Activated T-helper 17 cell treated with anti-CD3 and anti-CD28 coated beads, Interleukin-2, amount 50 U/mL, for 72 hours (primary cell): Measurements from ENCODE around the gene GRIA4. TPM values are rescaled to one million over a fixed set of nuclear protein-coding genes. Genes with fewer than 3 reads are reported as not detected.
A peak's percentile ranks its signal among the peaks of the same experiment; 100 is the strongest.

Experiments used
- ATAC-seq: fragments of 150-1000 bp; cut with Tn5 transposase; replicated peaks from 2 replicates; pipeline ENCODE4 v1.10.0; 2021; ENCODE audit warnings: mild to moderate bottlenecking, moderate library complexity
- H3K27ac Mint-ChIP-seq: one replicate; pipeline ENCODE4 v1.8.0; 2022; ENCODE audit warnings: mixed read lengths
- H3K27me3 Mint-ChIP-seq: one replicate; pipeline ENCODE4 v1.8.0; 2022; ENCODE audit warnings: mixed read lengths
- H3K36me3 Mint-ChIP-seq: one replicate; pipeline ENCODE4 v1.8.0; 2022; ENCODE audit warnings: low read depth, mild to moderate bottlenecking, mixed read lengths
- H3K4me1 Mint-ChIP-seq: one replicate; pipeline ENCODE4 v1.8.0; 2022; ENCODE audit warnings: mixed read lengths
- H3K4me3 Mint-ChIP-seq: one replicate; pipeline ENCODE4 v1.8.0; 2022; ENCODE audit warnings: mild to moderate bottlenecking, mixed read lengths
- H3K9me3 Mint-ChIP-seq: one replicate; pipeline ENCODE4 v1.8.0; 2022; ENCODE audit warnings: mixed read lengths
- total RNA-seq, 2 donors: library from RNA; stranded (reverse); gene quantifications; one replicate each; pipeline ENCODE4 v1.2.3, GENCODE V29; 2022

GRIA4 gene
- not detected for total RNA-seq

DNA sequence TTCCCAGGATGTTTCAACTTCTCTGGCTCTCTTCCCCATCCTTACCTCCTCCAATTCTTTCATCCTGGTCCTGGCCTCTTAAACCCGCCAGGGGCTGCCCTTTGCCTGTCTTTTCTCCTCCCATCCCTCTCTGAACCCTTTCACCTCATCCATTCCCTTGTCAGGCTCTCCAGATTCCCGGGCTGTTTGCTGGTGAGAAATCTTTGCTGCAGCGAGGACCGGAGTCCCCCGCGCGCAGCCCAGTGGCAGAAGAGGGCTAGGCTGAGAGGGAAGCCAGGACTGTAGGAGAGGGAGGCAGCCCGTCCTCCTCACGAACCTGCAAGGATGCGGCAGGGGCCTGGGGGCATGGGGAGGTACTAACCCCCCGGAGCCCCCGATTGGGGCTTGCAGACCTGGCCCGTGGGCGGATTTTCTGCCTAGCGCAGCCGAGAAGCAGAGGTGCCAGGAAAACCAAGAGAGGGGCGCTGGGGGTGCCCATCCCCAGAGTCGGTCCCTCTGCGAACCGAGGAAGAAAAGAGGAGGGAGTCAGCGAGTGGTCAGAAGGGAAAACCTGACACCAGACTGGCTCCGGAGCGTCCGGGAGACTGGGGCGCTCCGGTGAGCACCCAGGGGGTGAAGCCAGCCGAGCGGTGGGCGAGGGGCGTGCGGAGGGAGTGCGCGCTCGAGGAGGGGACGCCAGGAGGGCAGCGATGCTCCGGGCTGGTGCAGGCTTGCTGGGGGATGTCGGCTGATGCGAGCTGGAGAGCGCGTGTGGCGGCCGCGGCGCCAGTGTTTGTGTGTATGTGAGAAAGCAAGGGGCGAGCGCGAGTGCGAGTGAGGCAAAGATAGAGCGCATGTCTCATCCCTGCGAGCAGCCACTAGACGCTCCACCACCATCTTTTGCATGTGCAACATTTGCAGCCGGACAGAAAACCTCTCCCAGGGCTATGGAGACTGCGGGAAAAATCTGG lies at the start of gene GRIA4:
GRIA4 (plus strand) TSS at position 242 of the 950 bp plus-strand sequence. CDS start 925 bp downstream, outside the sequence.
- ATAC-seq: peak; percentile 56
- Mint-ChIP-seq H3K36me3 (no peaks in the 10 kb centered on the region), H3K9me3 (no peaks in the 10 kb centered on the region), H3K4me1 (no peaks in the 10 kb centered on the region), H3K27ac (no peak within 1 kb of the TSS), H3K4me3 (peak within 1 kb of the TSS; percentile 62), H3K27me3 (peaks cover 33% of the 10 kb centered on the region)

GRCh38 chr11:105573091-105573490 lies 36.8 kb upstream of the GRIA4 start:
- Mint-ChIP-seq H3K4me1 (no peaks in the 10 kb centered on the region), H3K4me3 (no peak overlapping the region), H3K27ac (no peak overlapping the region), H3K36me3 (no peaks in the 10 kb centered on the region), H3K9me3 (no peaks in the 10 kb centered on the region), H3K27me3 (no peaks in the 10 kb centered on the region)
- ATAC-seq: no peak

- Mint-ChIP-seq H3K27ac (no peak overlapping the region), H3K27me3 (no peaks in the 10 kb centered on the region), H3K4me1 (no peaks in the 10 kb centered on the region), H3K9me3 (no peaks in the 10 kb centered on the region), H3K4me3 (no peak overlapping the region), H3K36me3 (no peaks in the 10 kb centered on the region)
- ATAC-seq: no peak
Measured at GRCh38 chr11:105574974-105575373, 34.9 kb upstream of the GRIA4 start.

- no peaks in the 10 kb centered on the region for H3K9me3 Mint-ChIP-seq
- no peaks in the 10 kb centered on the region for H3K27me3 Mint-ChIP-seq
- no peak for ATAC-seq
- H3K27ac Mint-ChIP-seq: no peak overlapping the region
- H3K4me3 Mint-ChIP-seq: no peak overlapping the region
- H3K36me3 Mint-ChIP-seq: no peaks in the 10 kb centered on the region
- H3K4me1 Mint-ChIP-seq: no peaks in the 10 kb centered on the region
Measured at GRCh38 chr11:105577641-105578040, 32.2 kb upstream of the GRIA4 start.

GRCh38 chr11:105579111-105579510 lies 30.8 kb upstream of the GRIA4 start:
- Mint-ChIP-seq H3K9me3 (no peaks in the 10 kb centered on the region), H3K27me3 (no peaks in the 10 kb centered on the region), H3K36me3 (no peaks in the 10 kb centered on the region), H3K4me1 (no peaks in the 10 kb centered on the region), H3K27ac (no peak overlapping the region), H3K4me3 (no peak overlapping the region)
- ATAC-seq: no peak

- no peaks in the 10 kb centered on the region for H3K9me3 Mint-ChIP-seq
- H3K4me3 Mint-ChIP-seq: no peak overlapping the region
- no peaks in the 10 kb centered on the region for H3K36me3 Mint-ChIP-seq
- no peaks in the 10 kb centered on the region for H3K4me1 Mint-ChIP-seq
- H3K27me3 Mint-ChIP-seq: no peaks in the 10 kb centered on the region
- ATAC-seq: no peak
- no peak overlapping the region for H3K27ac Mint-ChIP-seq
Measured at GRCh38 chr11:105582497-105582896, 27.4 kb upstream of the GRIA4 start.

DNA sequence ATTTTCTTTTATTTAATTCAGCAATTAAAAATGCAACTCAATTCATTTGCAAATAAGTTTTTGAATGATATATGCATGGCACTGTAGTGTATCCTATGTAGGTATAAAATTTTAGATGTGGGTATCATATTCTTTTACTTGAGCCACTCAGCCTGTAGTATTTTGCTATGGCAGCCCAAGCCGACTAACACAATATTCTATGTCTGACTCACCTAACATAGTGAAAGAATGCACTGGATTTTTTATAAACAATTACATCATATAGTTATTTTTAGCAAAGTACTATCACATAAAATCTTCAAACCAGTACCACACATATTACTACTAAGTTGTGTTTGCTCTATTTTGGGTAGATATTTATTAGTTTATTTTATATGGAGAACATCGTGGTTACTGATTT lies 21.9 kb upstream of the GRIA4 start:
- H3K4me3 Mint-ChIP-seq: no peak overlapping the region
- no peak for ATAC-seq
- no peaks in the 10 kb centered on the region for H3K36me3 Mint-ChIP-seq
- H3K4me1 Mint-ChIP-seq: no peaks in the 10 kb centered on the region
- no peak overlapping the region for H3K27ac Mint-ChIP-seq
- no peaks in the 10 kb centered on the region for H3K9me3 Mint-ChIP-seq
- no peaks in the 10 kb centered on the region for H3K27me3 Mint-ChIP-seq

- Mint-ChIP-seq H3K9me3 (no peaks in the 10 kb centered on the region), H3K4me1 (no peaks in the 10 kb centered on the region), H3K27me3 (no peaks in the 10 kb centered on the region), H3K36me3 (no peaks in the 10 kb centered on the region), H3K27ac (no peak overlapping the region), H3K4me3 (no peak overlapping the region)
- ATAC-seq: no peak
Measured at GRCh38 chr11:105589346-105589745, 20.5 kb upstream of the GRIA4 start.

GRCh38 chr11:105592035-105592434 lies 17.8 kb upstream of the GRIA4 start:
- Mint-ChIP-seq H3K36me3 (no peaks in the 10 kb centered on the region), H3K27me3 (no peaks in the 10 kb centered on the region), H3K27ac (no peak overlapping the region), H3K9me3 (no peaks in the 10 kb centered on the region), H3K4me3 (no peak overlapping the region), H3K4me1 (no peaks in the 10 kb centered on the region)
- ATAC-seq: no peak

DNA sequence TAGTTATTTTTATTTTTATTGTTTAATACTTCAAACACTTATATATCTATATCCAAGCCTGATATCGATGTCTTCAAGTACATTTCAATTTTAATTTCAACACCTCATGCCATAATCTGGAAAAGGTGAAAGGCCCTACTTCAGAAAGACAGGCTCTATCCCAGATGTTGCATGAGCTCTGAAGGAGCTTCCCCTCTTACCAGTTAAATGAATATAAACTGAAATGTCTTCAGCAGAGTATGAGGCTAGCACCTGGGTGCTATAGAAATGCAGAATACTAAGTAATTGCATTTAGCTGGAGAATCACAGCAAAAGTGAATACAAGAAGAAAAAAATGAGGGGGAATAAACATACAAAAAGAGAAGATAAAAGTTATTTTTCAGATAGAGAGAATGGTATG lies 11.5 kb upstream of the GRIA4 start:
- H3K36me3 Mint-ChIP-seq: no peaks in the 10 kb centered on the region
- no peaks in the 10 kb centered on the region for H3K4me1 Mint-ChIP-seq
- no peak for ATAC-seq
- peaks cover 7% of the 10 kb centered on the region for H3K27me3 Mint-ChIP-seq
- no peaks in the 10 kb centered on the region for H3K9me3 Mint-ChIP-seq
- no peak overlapping the region for H3K4me3 Mint-ChIP-seq
- no peak overlapping the region for H3K27ac Mint-ChIP-seq

GRCh38 chr11:105603156-105603555 lies 6.7 kb upstream of the GRIA4 start:
- Mint-ChIP-seq H3K27ac (no peak overlapping the region), H3K36me3 (no peaks in the 10 kb centered on the region), H3K4me3 (no peak overlapping the region), H3K4me1 (no peaks in the 10 kb centered on the region), H3K27me3 (peaks cover 22% of the 10 kb centered on the region), H3K9me3 (no peaks in the 10 kb centered on the region)
- no peak for ATAC-seq

DNA sequence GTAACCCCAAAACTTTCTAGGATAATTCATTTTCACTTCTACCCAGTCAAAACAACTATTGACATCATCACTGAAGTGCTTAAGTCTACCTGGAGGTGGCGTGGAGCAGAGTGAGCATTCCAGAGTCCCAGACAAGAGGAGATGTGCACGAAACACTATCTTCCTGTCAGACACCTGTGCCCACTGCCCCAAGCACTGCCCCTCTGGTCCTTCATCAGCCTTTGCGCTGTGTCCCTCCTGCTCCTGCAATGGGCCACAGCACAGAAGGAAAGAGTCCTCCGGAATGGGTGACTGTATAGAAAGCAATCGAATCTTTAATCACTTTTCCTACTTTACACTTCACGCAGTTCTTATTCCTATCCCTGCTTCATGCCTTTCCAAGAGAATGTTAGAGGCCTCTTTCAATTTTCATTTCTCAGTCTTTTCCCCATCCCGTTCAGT lies 512 bp upstream of the GRIA4 start:
- Mint-ChIP-seq H3K4me3 (peak overlapping the region; percentile 62), H3K9me3 (no peaks in the 10 kb centered on the region), H3K4me1 (no peaks in the 10 kb centered on the region), H3K36me3 (no peaks in the 10 kb centered on the region), H3K27me3 (peaks cover 38% of the 10 kb centered on the region), H3K27ac (no peak overlapping the region)
- peak; percentile 55 for ATAC-seq

DNA sequence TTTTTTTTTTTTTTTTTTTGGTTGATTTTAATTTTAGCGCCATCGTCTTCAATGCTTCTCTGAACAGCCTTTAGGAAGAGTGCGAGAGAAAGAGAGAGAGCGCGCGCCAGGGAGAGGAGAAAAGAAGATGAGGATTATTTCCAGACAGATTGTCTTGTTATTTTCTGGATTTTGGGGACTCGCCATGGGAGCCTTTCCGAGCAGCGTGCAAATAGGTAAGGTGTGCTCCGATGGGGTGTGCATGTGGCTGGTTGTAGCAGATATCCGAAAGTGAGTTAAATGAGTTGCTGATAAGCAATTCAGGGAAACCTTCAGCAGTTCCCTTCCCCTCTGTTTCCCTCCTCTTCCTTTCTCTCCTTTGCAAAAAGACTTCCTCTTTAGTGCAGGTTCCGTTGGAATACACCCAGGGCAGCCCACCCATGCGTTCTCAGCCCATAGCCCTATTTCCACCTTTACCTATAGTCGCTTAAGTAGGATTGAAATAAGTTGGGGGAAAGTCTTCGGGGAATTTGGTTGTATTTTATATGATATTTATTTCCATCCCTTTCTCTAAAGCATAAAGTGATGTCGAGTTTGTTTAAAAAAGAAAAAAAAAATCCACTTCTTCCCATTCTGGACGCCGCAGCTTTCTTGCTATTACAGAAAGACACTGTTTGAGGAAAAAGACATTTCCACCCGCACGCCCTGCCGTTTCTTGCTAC lies 1.1 kb downstream of the GRIA4 start:
- Mint-ChIP-seq H3K36me3 (no peaks in the 10 kb centered on the region), H3K27ac (no peak overlapping the region), H3K27me3 (peaks cover 26% of the 10 kb centered on the region), H3K9me3 (no peaks in the 10 kb centered on the region), H3K4me1 (no peaks in the 10 kb centered on the region), H3K4me3 (peak overlapping the region; percentile 62)
- ATAC-seq: no peak

- peak overlapping the region; percentile 62 for H3K4me3 Mint-ChIP-seq
- H3K27ac Mint-ChIP-seq: no peak overlapping the region
Measured at GRCh38 chr11:105611572-105612441, 1.9 kb downstream of the GRIA4 start.

More at GRCh38 chr11:105611572-105612441, 1.9 kb downstream of the GRIA4 start:
- peaks cover 26% of the 10 kb centered on the region for H3K27me3 Mint-ChIP-seq
- no peak for ATAC-seq
- H3K9me3 Mint-ChIP-seq: no peaks in the 10 kb centered on the region
- no peaks in the 10 kb centered on the region for H3K4me1 Mint-ChIP-seq
- H3K36me3 Mint-ChIP-seq: no peaks in the 10 kb centered on the region
